Fibroblast of skin of left biceps (primary cell): ENCODE measurements around the gene SLC27A1.
"Not testable (repeated sequence)": the region's sequence is repeated elsewhere in the genome, so short reads cannot be mapped to it uniquely, and the experiment has no call there.

Experiments used
- DNase-seq, 2 experiments: peaks; one replicate each; pipeline ENCODE4 v3.0.0-alpha.2; 2013; ENCODE audit warnings: low read depth in 2 of 2

SLC27A1 gene

DNA sequence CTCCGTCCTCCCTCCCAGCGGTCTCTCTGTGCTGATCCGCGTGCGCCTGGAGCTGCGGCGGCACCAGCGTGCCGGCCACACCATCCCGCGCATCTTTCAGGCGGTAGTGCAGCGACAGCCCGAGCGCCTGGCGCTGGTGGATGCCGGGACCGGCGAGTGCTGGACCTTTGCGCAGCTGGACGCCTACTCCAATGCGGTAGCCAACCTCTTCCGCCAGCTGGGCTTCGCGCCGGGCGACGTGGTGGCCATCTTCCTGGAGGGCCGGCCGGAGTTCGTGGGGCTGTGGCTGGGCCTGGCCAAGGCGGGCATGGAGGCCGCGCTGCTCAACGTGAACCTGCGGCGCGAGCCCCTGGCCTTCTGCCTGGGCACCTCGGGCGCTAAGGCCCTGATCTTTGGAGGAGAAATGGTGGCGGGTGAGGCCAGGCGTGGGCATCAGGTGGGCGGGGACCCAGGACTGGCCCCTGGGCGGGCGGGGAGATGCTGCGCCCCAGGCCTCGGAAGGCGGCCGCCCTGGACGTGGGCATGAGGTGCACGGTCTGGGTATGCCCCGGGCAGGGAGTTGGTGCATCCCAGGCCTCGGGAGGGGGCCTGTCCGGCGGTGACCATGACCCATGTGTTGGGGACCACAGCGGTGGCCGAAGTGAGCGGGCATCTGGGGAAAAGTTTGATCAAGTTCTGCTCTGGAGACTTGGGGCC, 16.4 kb downstream of the SLC27A1 start:
- no peak for DNase-seq

DNA sequence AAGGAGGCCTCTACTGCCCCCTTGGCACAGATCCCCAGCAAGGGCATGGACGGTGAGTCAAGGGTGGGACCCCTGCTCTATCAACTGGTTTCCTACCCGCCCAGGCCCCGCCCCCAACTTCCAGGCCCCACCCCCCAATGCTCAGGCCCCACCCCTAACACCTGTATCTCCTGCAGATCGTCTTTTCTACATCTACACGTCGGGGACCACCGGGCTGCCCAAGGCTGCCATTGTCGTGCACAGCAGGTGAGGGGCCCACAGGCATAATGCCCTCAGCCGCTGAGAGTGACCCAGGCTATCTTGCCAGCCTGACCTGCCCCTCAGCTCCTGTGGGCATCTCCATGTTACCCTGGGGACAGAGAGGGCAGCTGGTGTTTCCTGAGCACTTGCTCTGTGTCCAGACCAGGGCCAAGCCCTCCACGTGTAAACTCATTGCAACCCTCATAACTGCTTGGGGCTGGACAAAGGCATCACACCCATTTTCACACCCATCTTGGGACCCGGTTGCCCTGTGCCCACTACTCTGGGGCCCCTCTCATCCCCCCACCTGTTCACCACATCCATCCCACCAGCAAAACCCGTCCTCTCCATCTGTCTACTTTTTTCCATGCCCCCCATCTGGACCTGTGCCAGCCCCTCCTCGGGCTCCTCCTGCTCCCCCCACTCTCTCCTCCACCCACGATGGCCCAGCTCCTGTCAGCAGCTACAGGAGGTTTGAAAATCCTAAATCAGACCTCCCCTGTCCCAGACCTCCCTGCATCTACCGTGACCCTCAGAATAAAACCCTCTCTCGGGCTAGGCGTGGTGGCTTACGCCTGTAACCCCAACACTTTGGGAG, 17.2 kb downstream of the SLC27A1 start:
- no peak for DNase-seq

DNA sequence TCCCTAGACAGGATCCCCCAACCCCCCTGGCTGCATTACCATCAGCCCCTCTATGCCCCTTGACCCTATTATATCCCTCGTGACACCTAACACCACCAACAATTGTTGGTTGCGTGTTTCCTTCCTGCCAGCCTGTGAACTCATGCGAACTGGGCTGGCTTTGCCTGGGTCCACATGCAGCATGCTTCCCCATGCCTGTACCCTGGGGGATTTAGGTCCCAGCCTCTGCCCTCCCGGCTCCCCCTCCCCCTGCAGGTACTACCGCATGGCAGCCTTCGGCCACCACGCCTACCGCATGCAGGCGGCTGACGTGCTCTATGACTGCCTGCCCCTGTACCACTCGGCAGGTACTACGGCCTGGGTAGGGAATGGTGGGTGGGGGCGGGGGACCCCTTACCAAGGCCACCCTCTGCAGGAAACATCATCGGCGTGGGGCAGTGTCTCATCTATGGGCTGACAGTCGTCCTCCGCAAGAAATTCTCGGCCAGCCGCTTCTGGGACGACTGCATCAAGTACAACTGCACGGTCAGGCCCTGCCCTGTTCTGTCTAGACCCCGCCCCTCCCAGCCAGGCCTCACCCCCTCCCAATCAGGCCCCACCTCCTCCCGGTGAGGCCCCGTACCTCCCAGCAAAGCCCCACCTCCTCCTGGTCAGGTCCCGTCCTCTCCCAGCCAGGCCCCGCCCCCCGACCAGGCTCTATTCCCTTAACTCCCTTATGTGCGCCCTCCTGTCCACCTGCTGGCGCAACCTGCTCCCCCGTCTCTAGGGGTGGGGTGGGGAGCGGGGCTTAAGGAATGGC, 18.5 kb downstream of the SLC27A1 start:
- DNase-seq: no peak

- DNase-seq: no peak
Measured at GRCh38 chr19:17489392-17490030, 19.2 kb downstream of the SLC27A1 start.

- DNase-seq: no peak
Measured at GRCh38 chr19:17490411-17490810, 20.1 kb downstream of the SLC27A1 start.

GRCh38 chr19:17491287-17491686, 21.0 kb downstream of the SLC27A1 start:
- no peak for DNase-seq

DNA sequence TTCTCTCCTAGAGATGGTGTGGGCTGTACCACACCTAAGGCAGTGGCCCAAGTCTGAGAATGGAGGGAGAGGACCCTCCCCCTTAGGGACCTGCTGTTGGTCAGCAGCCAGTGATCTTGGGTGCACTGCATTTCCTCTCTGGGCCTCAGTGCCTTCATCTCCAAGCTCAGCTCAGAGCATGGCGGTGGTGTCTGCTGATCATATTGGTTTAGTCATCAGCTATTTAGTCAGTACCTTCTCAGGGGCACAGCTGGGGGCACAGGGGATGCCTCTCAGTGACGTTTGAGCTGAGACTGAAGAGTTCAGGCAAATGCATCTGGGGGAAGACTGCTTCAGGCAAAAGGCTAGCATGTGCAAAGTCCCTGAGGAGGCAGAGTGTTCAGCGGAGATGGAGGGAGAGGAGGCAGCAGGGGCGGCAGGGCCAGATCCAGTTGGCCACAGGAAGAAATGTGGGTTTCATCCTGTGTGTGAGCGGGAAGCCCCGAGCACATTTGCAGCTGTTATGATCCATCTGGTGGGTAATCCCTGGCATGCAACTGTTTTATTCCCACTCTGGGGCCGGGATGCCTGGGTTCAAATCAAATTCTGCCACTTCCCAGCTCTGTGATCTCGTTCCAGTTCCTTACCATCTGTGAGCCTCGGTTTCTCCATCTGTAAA, 25.4 kb downstream of the SLC27A1 start:
- DNase-seq: no peak

DNA sequence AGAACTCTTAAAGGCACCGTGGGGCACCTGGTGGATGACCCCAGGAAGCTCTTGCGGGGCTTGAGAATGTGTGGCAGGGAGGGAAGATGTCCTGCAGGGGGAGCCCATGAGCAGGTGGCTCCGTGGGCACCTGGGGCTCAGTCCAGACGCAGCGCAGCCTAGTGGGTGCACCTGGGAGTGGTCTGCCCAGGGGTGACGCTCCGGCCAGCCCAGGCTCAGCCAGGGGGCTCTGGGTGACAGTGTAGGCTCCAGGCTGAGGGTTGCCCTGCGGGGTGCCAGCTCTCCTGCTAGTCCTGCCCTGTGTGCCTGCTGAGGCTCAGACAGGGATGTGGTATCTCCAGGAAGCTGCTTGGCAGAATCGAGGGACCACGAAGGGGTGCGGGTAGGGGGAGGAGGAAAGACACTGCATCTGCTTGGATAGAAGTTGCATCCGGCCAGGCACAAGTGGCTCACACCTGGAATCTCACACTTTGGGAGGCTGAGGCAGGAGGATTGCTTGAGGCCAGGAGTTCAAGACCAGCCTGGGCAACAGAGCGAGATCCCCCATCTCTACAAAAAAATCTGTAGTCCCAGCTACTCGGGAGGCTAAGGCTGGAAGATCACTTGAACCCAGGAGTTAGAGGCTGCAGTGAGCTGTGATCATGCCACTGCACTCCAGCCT, 26.1 kb downstream of the SLC27A1 start:
- no peak for DNase-seq

GRCh38 chr19:17497149-17497798, 26.9 kb downstream of the SLC27A1 start:
- DNase-seq: no peak

- DNase-seq: not testable (repeated sequence)
Measured at GRCh38 chr19:17499025-17499424, 28.7 kb downstream of the SLC27A1 start.

DNA sequence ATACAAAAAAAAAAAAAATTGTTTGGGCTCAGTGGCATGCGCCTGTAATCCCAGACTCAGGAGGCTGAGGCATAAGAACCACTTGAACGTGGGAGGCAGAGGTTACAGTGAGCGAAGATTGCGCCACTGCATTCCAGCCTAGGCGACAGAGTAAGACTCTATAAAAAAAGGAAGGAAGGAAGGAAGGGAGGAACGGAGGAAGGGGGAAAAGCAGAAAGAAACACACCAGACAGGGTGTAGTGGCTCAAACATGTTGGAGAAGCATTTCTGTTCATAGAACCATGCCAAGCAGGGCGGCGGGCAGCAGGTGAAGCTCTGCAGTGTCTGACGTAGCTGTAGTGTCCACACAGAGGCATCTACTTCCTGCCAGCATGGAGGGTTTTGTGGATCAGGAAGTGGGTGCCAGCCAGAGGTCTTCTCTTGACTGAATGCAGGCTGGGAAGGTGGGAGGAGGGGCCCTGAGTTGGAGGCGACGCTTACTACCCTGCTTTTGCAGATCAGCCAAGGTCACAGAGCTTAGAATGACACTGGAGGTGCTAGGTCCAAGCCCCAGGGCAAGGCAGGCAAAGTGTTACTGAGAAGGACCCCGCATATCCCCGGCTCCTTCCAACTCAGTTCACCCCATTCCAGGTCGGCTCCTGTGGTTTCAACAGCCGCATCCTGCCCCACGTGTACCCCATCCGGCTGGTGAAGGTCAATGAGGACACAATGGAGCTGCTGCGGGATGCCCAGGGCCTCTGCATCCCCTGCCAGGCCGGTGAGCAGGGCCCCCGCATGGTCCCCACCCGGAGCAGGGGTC, 29.5 kb downstream of the SLC27A1 start:
- no peak for DNase-seq

- no peak for DNase-seq
Measured at GRCh38 chr19:17500447-17501198, 30.3 kb downstream of the SLC27A1 start.

DNA sequence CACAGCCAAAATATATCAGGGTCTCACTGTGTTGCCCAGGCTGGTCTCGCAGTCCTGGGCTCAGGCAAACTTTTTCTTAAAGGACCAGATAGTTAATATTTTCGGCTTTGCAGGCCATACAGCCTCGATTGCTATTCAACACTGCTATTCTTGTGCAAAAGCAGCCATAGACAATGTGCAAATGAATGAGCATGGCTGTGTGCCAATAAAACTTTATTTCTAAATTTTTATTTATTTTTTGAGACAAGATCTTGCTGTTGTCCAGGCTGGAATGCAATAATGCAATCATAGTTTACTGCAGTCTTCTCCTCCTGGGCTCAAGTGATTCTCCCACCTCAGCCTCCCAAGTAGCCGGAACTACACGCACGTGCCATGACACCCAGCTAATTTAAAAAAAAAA, 32.9 kb downstream of the SLC27A1 start:
- DNase-seq: no peak

- DNase-seq: no peak
Measured at GRCh38 chr19:17504030-17504429, 33.7 kb downstream of the SLC27A1 start.

GRCh38 chr19:17504456-17504855, 34.1 kb downstream of the SLC27A1 start:
- DNase-seq: no peak

GRCh38 chr19:17505223-17505622, 34.9 kb downstream of the SLC27A1 start:
- no peak for DNase-seq

DNA sequence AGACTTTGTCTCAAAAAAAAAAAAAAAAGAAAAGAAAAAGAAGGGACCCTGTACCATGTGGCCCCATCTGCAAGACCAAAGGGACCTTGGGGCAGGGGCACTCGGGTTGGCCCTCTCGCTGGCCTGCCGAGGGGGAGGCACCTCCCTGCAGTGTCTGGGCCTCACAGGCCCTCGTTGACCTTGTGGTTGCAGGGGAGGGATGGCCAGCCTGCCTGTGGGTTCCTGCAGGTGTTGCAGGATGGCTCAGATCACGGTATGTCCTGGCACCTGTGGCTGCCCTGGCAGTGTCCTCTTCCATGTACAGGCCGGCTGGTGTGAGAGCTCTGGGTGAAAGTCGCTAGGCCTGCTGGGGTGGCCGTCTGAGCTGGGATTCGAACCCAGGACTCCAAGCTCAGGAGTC, 36.4 kb downstream of the SLC27A1 start:
- no peak for DNase-seq

DNA sequence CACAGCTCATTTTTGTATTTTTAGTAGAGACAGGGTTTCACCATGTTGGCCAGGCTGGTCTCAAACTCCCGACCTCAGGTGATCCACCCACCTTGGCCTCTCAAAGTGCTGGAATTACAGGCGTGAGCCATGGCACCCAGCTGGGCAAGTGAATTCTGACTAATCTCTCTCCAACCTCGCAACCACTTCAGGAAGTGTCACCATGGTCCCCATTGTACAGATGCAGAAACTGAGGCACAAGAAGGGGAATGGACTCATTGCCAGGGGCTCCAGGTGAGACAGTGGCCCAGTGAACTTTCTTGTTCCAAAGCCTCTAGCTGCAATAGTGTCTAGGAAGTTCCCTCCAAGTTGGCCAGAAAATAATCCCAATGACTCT, 38.2 kb downstream of the SLC27A1 start:
- not testable (repeated sequence) for DNase-seq
